Panc1 (cell line): ENCODE measurements around the gene DAB2IP. TPM values are rescaled to one million over a fixed set of nuclear protein-coding genes. Genes with fewer than 3 reads are reported as not detected.

ENCODE experiments used
- ATAC-seq: fragments of 200-7000 bp; cut with Tn5 transposase; 2 replicates; pipeline ENCODE4 v1.9.1; 2020; ENCODE audit warnings: mild to moderate bottlenecking, moderate library complexity
- BruUV-seq: library from RNA; stranded (reverse); fragments of 400-500 nt; replicated peaks from 2 replicates; lab custom pipeline; 2021; lab: Mats Ljungman, UMichigan
- CTCF ChIA-PET: fragments of 300-600 bp; sonication (Branson Sonifier 250); formaldehyde crosslinking; loops from one replicate; lab custom pipeline; 2022; ENCODE audit warnings: antibody characterized with exemption; lab: Charles Lee
- POLR2A ChIA-PET: fragments of 300-600 bp; sonication (Branson Sonifier 250); formaldehyde crosslinking; loops from one replicate; lab custom pipeline; 2022; ENCODE audit warnings: antibody characterized with exemption; lab: Charles Lee
- DNase-seq: peaks from one replicate; pipeline ENCODE4 v3.0.0-alpha.2; 2010; ENCODE audit warnings: low read depth, low spot score
- H3K27ac ChIP-seq: 2 replicates; pipeline ENCODE4 v1.5.1; 2011; ENCODE audit warnings: mild to moderate bottlenecking, low read length, inconsistent platforms
- H3K27me3 ChIP-seq: fragments of 200-500 bp; sonication (Bioruptor generic); 2 replicates; pipeline ENCODE4 v1.6.0; 2014; ENCODE audit warnings: low read length, inconsistent platforms; ENCODE audit not compliant: control insufficient read depth, insufficient read depth
- H3K36me3 ChIP-seq: fragments of 200-500 bp; sonication (Bioruptor generic); 2 replicates; pipeline ENCODE4 v1.5.1; 2014; ENCODE audit warnings: inconsistent platforms, mild to moderate bottlenecking, low read length, moderate library complexity; ENCODE audit not compliant: control insufficient read depth, insufficient read depth
- H3K4me1 ChIP-seq: 2 replicates; pipeline ENCODE4 v1.5.1; 2011; ENCODE audit warnings: inconsistent platforms, mild to moderate bottlenecking, low read length, moderate library complexity; ENCODE audit not compliant: control insufficient read depth, insufficient read depth
- H3K4me3 ChIP-seq, 2 experiments: 2 replicates each; pipeline ENCODE4 v1.5.1; 2011 to 2012; ENCODE audit warnings: low read depth in 2 of 2, low read length in 2 of 2, mild to moderate bottlenecking in 2 of 2, inconsistent platforms in 1 of 2, moderate library complexity in 1 of 2
- H3K9me3 ChIP-seq: fragments of 200-500 bp; sonication (Bioruptor generic); 2 replicates; pipeline ENCODE4 v1.5.1; 2014; ENCODE audit warnings: low read depth, mild to moderate bottlenecking, inconsistent platforms, low read length, moderate library complexity; ENCODE audit not compliant: control insufficient read depth, insufficient read depth
- POLR2AphosphoS5 ChIP-seq: IDR thresholded peaks from 2 replicates; pipeline ENCODE4 v1.6.1; 2012; ENCODE audit warnings: mild to moderate bottlenecking, low read depth, low read length, moderate library complexity
- SIN3A ChIP-seq: IDR thresholded peaks from 2 replicates; pipeline ENCODE4 v1.6.1; 2012; ENCODE audit warnings: low read depth, mild to moderate bottlenecking, low read length, moderate library complexity, borderline replicate concordance; ENCODE audit not compliant: insufficient read depth
- TCF7L2 ChIP-seq: IDR thresholded peaks from 2 replicates; pipeline ENCODE4 v1.6.1; 2011; ENCODE audit warnings: mild to moderate bottlenecking, low read depth, low read length, inconsistent platforms
- in situ Hi-C: cut with HindIII; loops from 2 replicates; pipeline ENCODE4 v1.10.0; 2016; ENCODE audit warnings: low sequenced_read_pairs, low pct_unique_long_range_greater_than_20kb
- intact Hi-C: fragments of 100-400 bp; cut with micrococcal nuclease; formaldehyde crosslinking; loops from one replicate; pipeline ENCODE4 v1.10.0; 2022; ENCODE audit not compliant: unreplicated experiment
- total RNA-seq: library from RNA; stranded (reverse); gene quantifications from one replicate; pipeline ENCODE4 v1.2.1, GENCODE V29; 2021; ENCODE audit not compliant: unreplicated experiment
- TF ChIP-seq, protein P1 (sequence below), 2 experiments: IDR thresholded peaks; 2 replicates each; pipeline ENCODE4 v1.6.1; 2011 to 2012; ENCODE audit warnings: low read depth in 2 of 2, control low read depth in 1 of 2, low read length in 1 of 2, mild to moderate bottlenecking in 1 of 2, moderate library complexity in 1 of 2; ENCODE audit not compliant: insufficient read depth in 1 of 2
- TF ChIP-seq, protein P2 (sequence below): fragments of 450-650 bp; IDR thresholded peaks from 2 replicates; pipeline ENCODE4 v1.5.1; 2017; ENCODE audit warnings: mild to moderate bottlenecking

The DAB2IP gene
- total RNA-seq, 1 experiment from 2014 or later, result 18.4 TPM

DNA sequence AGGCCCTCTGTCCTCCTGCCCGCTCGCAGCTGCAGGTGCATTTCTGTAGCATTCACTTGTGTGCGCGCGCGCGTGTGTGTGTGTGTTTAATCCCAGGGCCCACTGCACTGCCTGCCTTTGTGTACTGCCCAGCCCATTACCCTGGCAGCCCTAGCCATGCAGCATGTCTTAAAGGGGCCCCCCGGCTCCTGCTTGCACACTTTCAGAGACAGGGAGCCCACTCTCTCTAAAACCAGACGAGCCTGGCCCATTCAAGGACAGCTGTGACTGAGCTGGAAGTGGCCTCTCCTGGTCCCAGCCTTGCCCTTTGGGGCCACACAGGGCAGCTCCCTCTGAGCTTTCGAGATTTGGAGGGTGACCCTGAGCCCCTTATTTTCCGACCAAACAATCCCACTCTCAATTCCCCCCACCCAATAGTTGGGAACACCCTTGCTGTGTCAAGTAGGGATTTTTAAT lies 98.9 kb downstream of the DAB2IP start:
- H3K36me3 ChIP-seq, result no peaks in the 10 kb centered on the region
- ATAC-seq (no peak), DNase-seq (no peak)
- peak overlapping the region; percentile 9; the same call in 1 of the 2 replicates for H3K27ac ChIP-seq
- POLR2A ChIA-PET, result no interaction called here
- in situ Hi-C loops (no loop called here), intact Hi-C loops (no loop called here)
- TF ChIP-seq TCF7L2 (no peak), SIN3A (no peak), POLR2AphosphoS5 (no peak)
- TF ChIP-seq, protein P1, sequence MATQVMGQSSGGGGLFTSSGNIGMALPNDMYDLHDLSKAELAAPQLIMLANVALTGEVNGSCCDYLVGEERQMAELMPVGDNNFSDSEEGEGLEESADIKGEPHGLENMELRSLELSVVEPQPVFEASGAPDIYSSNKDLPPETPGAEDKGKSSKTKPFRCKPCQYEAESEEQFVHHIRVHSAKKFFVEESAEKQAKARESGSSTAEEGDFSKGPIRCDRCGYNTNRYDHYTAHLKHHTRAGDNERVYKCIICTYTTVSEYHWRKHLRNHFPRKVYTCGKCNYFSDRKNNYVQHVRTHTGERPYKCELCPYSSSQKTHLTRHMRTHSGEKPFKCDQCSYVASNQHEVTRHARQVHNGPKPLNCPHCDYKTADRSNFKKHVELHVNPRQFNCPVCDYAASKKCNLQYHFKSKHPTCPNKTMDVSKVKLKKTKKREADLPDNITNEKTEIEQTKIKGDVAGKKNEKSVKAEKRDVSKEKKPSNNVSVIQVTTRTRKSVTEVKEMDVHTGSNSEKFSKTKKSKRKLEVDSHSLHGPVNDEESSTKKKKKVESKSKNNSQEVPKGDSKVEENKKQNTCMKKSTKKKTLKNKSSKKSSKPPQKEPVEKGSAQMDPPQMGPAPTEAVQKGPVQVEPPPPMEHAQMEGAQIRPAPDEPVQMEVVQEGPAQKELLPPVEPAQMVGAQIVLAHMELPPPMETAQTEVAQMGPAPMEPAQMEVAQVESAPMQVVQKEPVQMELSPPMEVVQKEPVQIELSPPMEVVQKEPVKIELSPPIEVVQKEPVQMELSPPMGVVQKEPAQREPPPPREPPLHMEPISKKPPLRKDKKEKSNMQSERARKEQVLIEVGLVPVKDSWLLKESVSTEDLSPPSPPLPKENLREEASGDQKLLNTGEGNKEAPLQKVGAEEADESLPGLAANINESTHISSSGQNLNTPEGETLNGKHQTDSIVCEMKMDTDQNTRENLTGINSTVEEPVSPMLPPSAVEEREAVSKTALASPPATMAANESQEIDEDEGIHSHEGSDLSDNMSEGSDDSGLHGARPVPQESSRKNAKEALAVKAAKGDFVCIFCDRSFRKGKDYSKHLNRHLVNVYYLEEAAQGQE (IDR thresholded peaks at IDR 0.05; ENCODE audit: insufficient read depth in 1 of 2, low read depth in 2 of 2, low read length in 1 of 2), result no peak
- TF ChIP-seq, protein P2, sequence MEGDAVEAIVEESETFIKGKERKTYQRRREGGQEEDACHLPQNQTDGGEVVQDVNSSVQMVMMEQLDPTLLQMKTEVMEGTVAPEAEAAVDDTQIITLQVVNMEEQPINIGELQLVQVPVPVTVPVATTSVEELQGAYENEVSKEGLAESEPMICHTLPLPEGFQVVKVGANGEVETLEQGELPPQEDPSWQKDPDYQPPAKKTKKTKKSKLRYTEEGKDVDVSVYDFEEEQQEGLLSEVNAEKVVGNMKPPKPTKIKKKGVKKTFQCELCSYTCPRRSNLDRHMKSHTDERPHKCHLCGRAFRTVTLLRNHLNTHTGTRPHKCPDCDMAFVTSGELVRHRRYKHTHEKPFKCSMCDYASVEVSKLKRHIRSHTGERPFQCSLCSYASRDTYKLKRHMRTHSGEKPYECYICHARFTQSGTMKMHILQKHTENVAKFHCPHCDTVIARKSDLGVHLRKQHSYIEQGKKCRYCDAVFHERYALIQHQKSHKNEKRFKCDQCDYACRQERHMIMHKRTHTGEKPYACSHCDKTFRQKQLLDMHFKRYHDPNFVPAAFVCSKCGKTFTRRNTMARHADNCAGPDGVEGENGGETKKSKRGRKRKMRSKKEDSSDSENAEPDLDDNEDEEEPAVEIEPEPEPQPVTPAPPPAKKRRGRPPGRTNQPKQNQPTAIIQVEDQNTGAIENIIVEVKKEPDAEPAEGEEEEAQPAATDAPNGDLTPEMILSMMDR, result no peak
- BruUV-seq, result no TSS peak
- H3K4me1 ChIP-seq, result peaks cover 26% of the 10 kb centered on the region
- H3K9me3 ChIP-seq, result no peaks in the 10 kb centered on the region
- CTCF ChIA-PET, result interaction anchor here (1.4 kb wide), 1 partner anchor 15 kb away, joined by 3 read pairs; no protein-coding TSS in a partner anchor
- H3K4me3 ChIP-seq, result no peak overlapping the region
- no peaks in the 10 kb centered on the region for H3K27me3 ChIP-seq

DNA sequence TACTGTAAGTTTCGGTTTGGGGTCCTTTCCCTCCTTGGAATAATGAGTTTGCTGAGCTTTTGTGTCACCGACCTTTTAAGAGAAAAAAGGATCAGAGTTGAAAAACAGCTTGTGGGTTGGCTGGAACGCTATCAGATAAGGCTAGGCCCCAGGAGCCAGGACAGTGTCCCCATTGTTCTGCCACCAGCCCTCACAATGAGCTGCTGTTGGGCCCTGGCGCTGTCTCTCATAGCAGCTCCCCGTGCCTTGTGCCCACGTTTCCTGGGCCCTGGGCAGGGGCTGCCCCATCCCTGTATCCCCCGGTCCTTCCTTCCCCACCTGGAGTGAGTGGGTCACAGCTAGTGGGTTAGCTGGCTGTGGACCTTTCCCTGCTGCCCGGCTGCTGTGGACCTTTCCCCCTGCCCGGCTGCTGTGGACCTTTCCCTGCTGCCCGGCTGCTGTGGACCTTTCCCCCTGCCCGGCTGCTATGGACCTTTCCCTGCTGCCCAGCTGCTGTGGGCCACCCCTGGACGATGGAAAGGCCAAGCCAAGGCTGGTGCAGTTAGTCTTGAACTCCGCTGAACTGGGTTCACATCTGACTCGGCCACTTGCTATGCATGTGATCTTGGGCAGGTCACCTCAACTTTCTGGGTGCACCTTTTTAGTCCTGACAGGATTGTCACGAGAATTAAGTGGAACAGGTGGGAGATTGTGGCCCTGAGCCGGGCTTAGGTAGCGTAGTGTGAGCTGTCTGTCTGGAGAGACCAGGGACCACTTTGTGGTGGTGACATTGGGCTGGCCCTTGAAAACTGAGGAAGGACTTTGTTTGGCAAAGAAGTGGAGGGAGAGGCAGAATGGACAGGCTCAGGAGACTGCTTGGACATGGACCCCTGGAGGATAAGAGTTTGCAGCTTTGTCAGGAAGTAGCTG lies 99.5 kb downstream of the DAB2IP start:
- H3K4me1 ChIP-seq, result peaks cover 26% of the 10 kb centered on the region
- DNase-seq, result no peak
- POLR2A ChIA-PET, result no interaction called here
- H3K4me3 ChIP-seq, result no peak overlapping the region
- ATAC-seq, result peak; percentile 68
- H3K27me3 ChIP-seq, result no peaks in the 10 kb centered on the region
- in situ Hi-C loops (no loop called here), intact Hi-C loops (no loop called here)
- TF ChIP-seq, protein P2, result no peak
- 0 out of 2 replicates have a peak, but pooled peaks have one; percentile 22 for TF ChIP-seq TCF7L2
- TF ChIP-seq SIN3A, result no peak
- H3K27ac ChIP-seq, result peak overlapping the region; percentile 29
- CTCF ChIA-PET, result interaction anchor here (1.4 kb wide), 1 partner anchor 16 kb away, joined by 3 read pairs; no protein-coding TSS in a partner anchor
- H3K9me3 ChIP-seq, result no peaks in the 10 kb centered on the region
- H3K36me3 ChIP-seq, result no peaks in the 10 kb centered on the region
- no TSS peak for BruUV-seq
